Activated CD4-positive, alpha-beta memory T cell treated with anti-CD3 and anti-CD28 coated beads for 36 hours (primary cell): Measurements from ENCODE around the gene HOXD13. TPM values are rescaled to one million over a fixed set of nuclear protein-coding genes. Genes with fewer than 3 reads are reported as not detected.

ENCODE experiments used
- CTCF ChIA-PET: fragments of 350-600 bp; sonication (Branson Sonifier 250); formaldehyde crosslinking; loops from one replicate; lab custom pipeline; 2021; ENCODE audit warnings: antibody characterized with exemption, inconsistent platforms; lab: Charles Lee
- POLR2A ChIA-PET: fragments of 350-600 bp; sonication (Branson Sonifier 250); formaldehyde crosslinking; loops from one replicate; lab custom pipeline; 2021; ENCODE audit warnings: antibody characterized with exemption; lab: Charles Lee
- DNase-seq: peaks from one replicate; pipeline ENCODE4 v3.0.0-alpha.2; 2020
- H3K27ac Mint-ChIP-seq: one replicate; pipeline ENCODE4 v1.8.0; 2021; ENCODE audit warnings: mixed read lengths
- H3K27me3 Mint-ChIP-seq: one replicate; pipeline ENCODE4 v1.8.0; 2021; ENCODE audit warnings: mixed read lengths
- H3K36me3 Mint-ChIP-seq: one replicate; pipeline ENCODE4 v1.8.0; 2021; ENCODE audit warnings: mixed read lengths
- H3K4me1 Mint-ChIP-seq: one replicate; pipeline ENCODE4 v1.8.0; 2021; ENCODE audit warnings: low read depth, mixed read lengths
- H3K4me3 Mint-ChIP-seq: one replicate; pipeline ENCODE4 v1.8.0; 2021; ENCODE audit warnings: mild to moderate bottlenecking, mixed read lengths
- H3K9me3 Mint-ChIP-seq: one replicate; pipeline ENCODE4 v1.8.0; 2021; ENCODE audit warnings: mixed read lengths
- intact Hi-C: fragments of 100-400 bp; cut with micrococcal nuclease; formaldehyde crosslinking; loops from one replicate; pipeline ENCODE4 v1.15.1; 2023
- total RNA-seq, 2 experiments: library from RNA; stranded (reverse); gene quantifications; one replicate each; pipeline ENCODE4 v1.2.3, GENCODE V29; 2021

Gene HOXD13
- total RNA-seq, 2 experiments from 2014 or later, result not detected

GRCh38 chr2:176128172-176128981 is 35.9 kb downstream of the HOXD13 start:
- CTCF ChIA-PET, result interaction anchor here (0.5 to 4.9 kb wide), 15 partner anchors 11 to 1527 kb away, joined by 3 to 149 read pairs (median 7); no protein-coding TSS in a partner anchor
- DNase-seq, result no peak
- intact Hi-C loops, result loop anchor here (5.0 kb wide), 1 partner anchor 44 kb away; no protein-coding TSS in a partner anchor
- POLR2A ChIA-PET, result no interaction called here
- peak overlapping the region; percentile 75 for H3K27ac Mint-ChIP-seq
- H3K36me3 Mint-ChIP-seq, result peaks cover 3% of the 10 kb centered on the region
- peaks cover 30% of the 10 kb centered on the region for H3K4me1 Mint-ChIP-seq
- peak overlapping the region; percentile 43 for H3K4me3 Mint-ChIP-seq
- H3K9me3 Mint-ChIP-seq, result no peaks in the 10 kb centered on the region
- H3K27me3 Mint-ChIP-seq, result peaks cover 80% of the 10 kb centered on the region

GRCh38 chr2:176128982-176129796 is 36.7 kb downstream of the HOXD13 start, which contains the start of gene HOXD8:
HOXD8 (plus strand) TSS chr2:176129705; CDS start chr2:176130367, 662 bp downstream.
- peak within 1 kb of the TSS; percentile 54 for H3K27ac Mint-ChIP-seq
- H3K9me3 Mint-ChIP-seq, result no peaks in the 10 kb centered on the region
- peaks cover 80% of the 10 kb centered on the region for H3K27me3 Mint-ChIP-seq
- DNase-seq, result no peak
- ChIA-PET POLR2A (no interaction called here), CTCF (interaction anchor here (2.8 to 4.9 kb wide), 3 partner anchors 325 to 525 kb away, joined by 16 to 149 read pairs (median 26); no protein-coding TSS in a partner anchor)
- intact Hi-C loops, result loop anchor here (5.0 kb wide), 1 partner anchor 43 kb away; no protein-coding TSS in a partner anchor
- H3K4me1 Mint-ChIP-seq, result peaks cover 25% of the 10 kb centered on the region
- peaks cover 3% of the 10 kb centered on the region for H3K36me3 Mint-ChIP-seq
- peak within 1 kb of the TSS; percentile 43 for H3K4me3 Mint-ChIP-seq

GRCh38 chr2:176129813-176130146 is 37.3 kb downstream of the HOXD13 start:
- Mint-ChIP-seq H3K36me3 (peaks cover 3% of the 10 kb centered on the region), H3K27me3 (peaks cover 79% of the 10 kb centered on the region), H3K4me1 (peaks cover 25% of the 10 kb centered on the region), H3K4me3 (no peak overlapping the region), H3K27ac (no peak overlapping the region), H3K9me3 (no peaks in the 10 kb centered on the region)
- DNase-seq, result no peak
- CTCF ChIA-PET, result interaction anchor here (2.1 to 4.9 kb wide), 4 partner anchors 19 to 523 kb away, joined by 11 to 149 read pairs (median 16); no protein-coding TSS in a partner anchor
- POLR2A ChIA-PET, result no interaction called here
- intact Hi-C loops, result loop anchor here (5.0 to 10.0 kb wide), 2 partner anchors 43 to 1795 kb away; partner anchors contain the start of gene SP9

- Mint-ChIP-seq H3K27ac (peak overlapping the region; percentile 23), H3K27me3 (peaks cover 78% of the 10 kb centered on the region), H3K4me3 (peak overlapping the region; percentile 41), H3K9me3 (no peaks in the 10 kb centered on the region), H3K4me1 (peaks cover 26% of the 10 kb centered on the region), H3K36me3 (peaks cover 3% of the 10 kb centered on the region)
- POLR2A ChIA-PET, result no interaction called here
- CTCF ChIA-PET, result interaction anchor here (0.7 to 4.2 kb wide), 7 partner anchors 10 to 522 kb away, joined by 3 to 18 read pairs (median 11); no protein-coding TSS in a partner anchor
- intact Hi-C loops, result loop anchor here (10.0 kb wide), 1 partner anchor 1796 kb away; the partner anchor contains the start of gene SP9
- peak; percentile 25 for DNase-seq
Observed at GRCh38 chr2:176130147-176130956, 37.8 kb downstream of the HOXD13 start.

- no peak for DNase-seq
- CTCF ChIA-PET, result interaction anchor here (0.7 to 4.2 kb wide), 10 partner anchors 9 to 521 kb away, joined by 3 to 18 read pairs (median 4); no protein-coding TSS in a partner anchor
- intact Hi-C loops, result loop anchor here (10.0 kb wide), 1 partner anchor 1796 kb away; the partner anchor contains the start of gene SP9
- Mint-ChIP-seq H3K9me3 (no peaks in the 10 kb centered on the region), H3K27me3 (peaks cover 78% of the 10 kb centered on the region), H3K36me3 (peaks cover 7% of the 10 kb centered on the region), H3K4me1 (peaks cover 32% of the 10 kb centered on the region), H3K4me3 (peak overlapping the region; percentile 41), H3K27ac (peak overlapping the region; percentile 54)
- POLR2A ChIA-PET, result interaction anchor here (0.6 kb wide), 2 partner anchors 660 to 1114 kb away, joined by 3 to 4 read pairs; no protein-coding TSS in a partner anchor
Observed at GRCh38 chr2:176130957-176131847, 38.7 kb downstream of the HOXD13 start.

- H3K36me3 Mint-ChIP-seq, result peaks cover 7% of the 10 kb centered on the region
- POLR2A ChIA-PET, result interaction anchor here (0.6 kb wide), 2 partner anchors 661 to 1114 kb away, joined by 3 to 4 read pairs; no protein-coding TSS in a partner anchor
Observed at GRCh38 chr2:176131848-176132158, 39.3 kb downstream of the HOXD13 start.

GRCh38 chr2:176132205-176133171 is 40.0 kb downstream of the HOXD13 start:
- H3K4me3 Mint-ChIP-seq, result peak overlapping the region; percentile 68
- intact Hi-C loops, result loop anchor here (10.0 kb wide), 1 partner anchor 1798 kb away; the partner anchor contains the start of gene SP9
- H3K27ac Mint-ChIP-seq, result peak overlapping the region; percentile 19
- ChIA-PET CTCF (interaction anchor here (1.1 to 4.2 kb wide), 7 partner anchors 8 to 1017 kb away, joined by 3 to 18 read pairs (median 5); no protein-coding TSS in a partner anchor), POLR2A (interaction anchor here (0.6 kb wide), 2 partner anchors 662 to 1113 kb away, joined by 3 to 4 read pairs; no protein-coding TSS in a partner anchor)
- peaks cover 7% of the 10 kb centered on the region for H3K36me3 Mint-ChIP-seq
- peaks cover 32% of the 10 kb centered on the region for H3K4me1 Mint-ChIP-seq
- no peak for DNase-seq
- peaks cover 78% of the 10 kb centered on the region for H3K27me3 Mint-ChIP-seq
- H3K9me3 Mint-ChIP-seq, result no peaks in the 10 kb centered on the region

More at GRCh38 chr2:176131848-176132158, 39.3 kb downstream of the HOXD13 start:
- CTCF ChIA-PET, result interaction anchor here (0.9 to 4.2 kb wide), 8 partner anchors 9 to 521 kb away, joined by 3 to 18 read pairs (median 8); no protein-coding TSS in a partner anchor
- H3K27ac Mint-ChIP-seq, result no peak overlapping the region
- H3K9me3 Mint-ChIP-seq, result no peaks in the 10 kb centered on the region
- H3K4me3 Mint-ChIP-seq, result no peak overlapping the region
- intact Hi-C loops, result loop anchor here (10.0 kb wide), 1 partner anchor 1797 kb away; the partner anchor contains the start of gene SP9
- H3K4me1 Mint-ChIP-seq, result peaks cover 32% of the 10 kb centered on the region
- DNase-seq, result no peak
- H3K27me3 Mint-ChIP-seq, result peaks cover 76% of the 10 kb centered on the region

GRCh38 chr2:176133389-176133788 is 40.9 kb downstream of the HOXD13 start:
- Mint-ChIP-seq H3K9me3 (no peaks in the 10 kb centered on the region), H3K27ac (no peak overlapping the region), H3K4me3 (no peak overlapping the region), H3K27me3 (peaks cover 78% of the 10 kb centered on the region), H3K36me3 (peaks cover 9% of the 10 kb centered on the region), H3K4me1 (peaks cover 27% of the 10 kb centered on the region)
- intact Hi-C loops, result loop anchor here (10.0 kb wide), 1 partner anchor 1799 kb away; the partner anchor contains the start of gene SP9
- CTCF ChIA-PET, result interaction anchor here (0.6 to 4.2 kb wide), 5 partner anchors 22 to 1016 kb away, joined by 3 to 18 read pairs (median 5); no protein-coding TSS in a partner anchor
- POLR2A ChIA-PET, result no interaction called here
- no peak for DNase-seq

- Mint-ChIP-seq H3K27me3 (peaks cover 78% of the 10 kb centered on the region), H3K9me3 (peaks cover under 1% of the 10 kb centered on the region), H3K4me1 (peaks cover 23% of the 10 kb centered on the region), H3K4me3 (no peak overlapping the region), H3K36me3 (peaks cover 10% of the 10 kb centered on the region), H3K27ac (no peak overlapping the region)
- no peak for DNase-seq
- ChIA-PET CTCF (interaction anchor here (0.6 to 4.2 kb wide), 2 partner anchors 321 to 431 kb away, joined by 3 to 18 read pairs; no protein-coding TSS in a partner anchor), POLR2A (no interaction called here)
- intact Hi-C loops, result loop anchor here (10.0 kb wide), 1 partner anchor 1799 kb away; the partner anchor contains the start of gene SP9
Observed at GRCh38 chr2:176134035-176134434, 41.5 kb downstream of the HOXD13 start.
